HEK293T (cell line): ENCODE data around the gene FMO3.

ENCODE experiments used
- BHLHE40 ChIP-seq: fragments of 450-650 bp; IDR thresholded peaks from 2 replicates; pipeline ENCODE4 v1.6.1; 2016; ENCODE audit warnings: mild to moderate bottlenecking, moderate library complexity, borderline replicate concordance
- ELF4 ChIP-seq: fragments of 450-650 bp; IDR thresholded peaks from 2 replicates; pipeline ENCODE4 v1.6.1; 2017; ENCODE audit warnings: antibody characterized with exemption
- FOXA1 ChIP-seq: fragments of 450-650 bp; IDR thresholded peaks from 2 replicates; pipeline ENCODE4 v1.6.1; 2016; ENCODE audit warnings: mild to moderate bottlenecking
- FOXK2 ChIP-seq: fragments of 450-650 bp; IDR thresholded peaks from 2 replicates; pipeline ENCODE4 v1.6.1; 2016; ENCODE audit warnings: mild to moderate bottlenecking
- FOXM1 ChIP-seq: fragments of 450-650 bp; IDR thresholded peaks from 2 replicates; pipeline ENCODE4 v1.6.1; 2017; ENCODE audit warnings: mild to moderate bottlenecking, borderline replicate concordance
- HDGF ChIP-seq: fragments of 450-650 bp; IDR thresholded peaks from 2 replicates; pipeline ENCODE4 v1.6.1; 2017; ENCODE audit warnings: antibody characterized with exemption, borderline replicate concordance
- L3MBTL2 ChIP-seq: fragments of 450-650 bp; conservative IDR thresholded peaks from 2 replicates; pipeline ENCODE4 v1.6.1; 2016; ENCODE audit warnings: mild to moderate bottlenecking
- LEF1 ChIP-seq: fragments of 450-650 bp; IDR thresholded peaks from 2 replicates; pipeline ENCODE4 v1.6.1; 2017; ENCODE audit warnings: mild to moderate bottlenecking, borderline replicate concordance
- NFRKB ChIP-seq: fragments of 450-650 bp; IDR thresholded peaks from 2 replicates; pipeline ENCODE4 v1.6.1; 2016; ENCODE audit warnings: mild to moderate bottlenecking, moderate library complexity
- PKNOX1 ChIP-seq: fragments of 450-650 bp; IDR thresholded peaks from 2 replicates; pipeline ENCODE4 v1.6.1; 2016
- SP1 ChIP-seq: fragments of 450-650 bp; IDR thresholded peaks from 2 replicates; pipeline ENCODE4 v1.6.1; 2017
- SUZ12 ChIP-seq: fragments of 450-650 bp; IDR thresholded peaks from 2 replicates; pipeline ENCODE4 v1.6.1; 2016; ENCODE audit warnings: mild to moderate bottlenecking
- TARDBP ChIP-seq: fragments of 450-650 bp; IDR thresholded peaks from 2 replicates; pipeline ENCODE4 v1.6.1; 2016
- ZNF384 ChIP-seq: fragments of 450-650 bp; IDR thresholded peaks from 2 replicates; pipeline ENCODE4 v1.6.1; 2016

- TF ChIP-seq SP1: no peak
- no peak for TF ChIP-seq FOXM1
- TF ChIP-seq TARDBP: no peak
- TF ChIP-seq LEF1: no peak
- TF ChIP-seq ZNF384: no peak
- no peak for TF ChIP-seq NFRKB
- TF ChIP-seq BHLHE40: no peak
- no peak for TF ChIP-seq HDGF
- TF ChIP-seq SUZ12: no peak
- no peak for TF ChIP-seq FOXA1
- no peak for TF ChIP-seq FOXK2
- TF ChIP-seq ELF4: no peak
- no peak for TF ChIP-seq PKNOX1
- no peak for TF ChIP-seq L3MBTL2
These were observed 19.3 kb downstream of the FMO3 start for GRCh38 chr1:171109966-171110365.
